Measurements from ENCODE around the gene AGBL4.

AGBL4 gene

DNA sequence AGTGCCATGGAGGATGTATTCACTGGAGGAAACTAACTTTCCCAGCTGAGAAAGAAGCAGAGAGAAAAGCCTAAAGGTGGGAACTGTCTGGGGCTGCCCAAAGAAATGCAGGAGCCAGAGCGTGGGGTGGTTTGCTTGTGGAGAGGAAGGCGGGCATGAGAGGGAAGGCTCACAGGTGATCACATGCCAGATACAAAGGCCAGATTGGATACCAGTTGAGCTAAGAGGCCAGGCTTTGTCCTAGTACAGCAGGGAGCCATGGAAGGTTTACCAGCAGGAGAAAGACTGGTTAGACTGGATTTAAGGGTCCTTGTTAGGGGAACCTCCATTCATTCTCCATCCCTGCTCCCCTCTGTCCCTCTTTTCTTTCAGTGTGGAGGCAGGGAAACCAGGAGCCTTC is 1313.4 kb downstream of the AGBL4 start:
- peak; percentile 5 for DNase-seq

DNA sequence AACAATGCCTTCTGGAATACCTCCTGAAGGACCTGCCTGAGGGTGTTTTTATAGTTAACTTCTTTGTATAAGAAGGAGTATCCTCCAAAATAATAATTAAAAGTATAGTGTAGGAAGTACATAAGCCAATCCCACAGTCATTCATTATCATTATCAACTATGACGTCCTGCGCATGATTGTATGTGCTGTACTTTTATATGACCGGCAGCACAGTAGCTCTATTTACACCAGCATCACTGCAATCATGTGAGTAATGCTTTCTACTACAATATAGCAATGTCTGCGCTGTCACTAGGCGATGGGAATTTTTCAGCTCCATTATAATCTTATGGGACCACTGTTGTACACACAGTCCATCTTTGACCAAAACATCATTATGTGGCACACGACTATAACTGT is 1319.0 kb downstream of the AGBL4 start:
- peak; percentile 59 for DNase-seq

DNA sequence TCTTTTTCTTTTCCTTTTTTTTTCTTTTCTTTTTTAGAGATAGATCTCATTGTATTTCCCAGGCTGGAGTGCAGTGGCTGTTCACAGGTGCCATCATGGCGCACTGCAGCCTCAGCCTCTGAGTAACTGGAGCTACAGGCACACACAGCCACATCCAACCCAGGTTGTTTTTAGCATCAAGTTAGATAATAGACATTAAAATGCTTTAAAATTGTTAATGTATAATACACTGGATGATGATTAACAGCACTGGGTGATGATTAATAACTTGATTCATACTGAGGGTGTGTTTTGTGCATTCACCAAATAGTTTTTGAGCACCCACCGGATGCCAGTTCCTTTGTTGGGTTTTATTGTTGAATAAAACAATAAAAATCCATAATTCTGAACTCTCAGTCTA is 1322.3 kb downstream of the AGBL4 start:
- DNase-seq, result no peak

DNA sequence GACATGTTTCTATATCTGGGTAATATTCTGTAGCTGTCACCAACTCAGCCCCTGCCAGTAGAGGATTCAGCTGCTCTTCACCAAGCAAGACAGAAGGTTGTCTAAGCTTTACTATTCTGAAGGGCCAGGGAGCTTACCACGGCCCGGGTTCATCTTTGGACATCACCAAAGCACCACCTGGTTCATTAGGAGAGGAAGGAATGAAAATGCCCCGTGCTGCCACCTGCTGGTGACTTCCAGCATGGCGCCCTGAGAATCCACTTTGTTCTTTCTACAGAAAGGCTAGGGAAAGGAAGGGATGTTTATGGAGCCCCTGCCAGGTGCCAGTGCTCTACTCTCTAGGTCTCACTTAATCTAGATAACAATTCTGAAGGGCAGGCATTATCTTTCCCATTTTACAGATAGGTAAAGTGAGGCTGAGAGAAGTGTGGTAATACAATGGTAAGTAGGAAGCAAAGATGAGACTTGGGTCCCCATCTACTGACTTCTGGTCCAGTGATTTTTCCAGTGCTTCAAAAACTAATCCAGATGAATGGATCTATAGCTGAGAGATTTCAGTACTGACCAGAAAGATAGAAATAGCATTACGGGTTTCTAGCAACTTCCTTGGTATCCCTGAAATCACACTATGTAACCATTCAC is 1326.6 kb downstream of the AGBL4 start:
- DNase-seq, result peak; percentile 69

DNA sequence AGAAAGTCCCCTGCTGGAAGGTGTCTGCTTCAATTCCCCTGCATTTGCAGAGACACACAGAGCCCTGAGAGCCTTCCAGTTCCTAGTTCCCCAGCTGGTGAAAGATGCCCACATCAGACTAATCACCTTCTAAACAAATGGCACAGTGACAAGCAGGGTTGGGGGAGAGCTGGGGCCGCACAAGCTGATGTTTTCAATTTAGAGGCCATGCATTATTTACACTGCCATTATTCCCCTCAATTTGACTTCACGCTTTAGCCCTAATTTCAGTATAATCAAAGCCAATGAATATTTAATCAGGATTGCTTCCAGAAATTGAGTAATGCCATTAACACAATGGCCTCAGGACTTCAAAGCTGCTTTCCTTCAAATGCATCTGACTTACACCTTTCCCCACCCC is 1328.6 kb downstream of the AGBL4 start:
- DNase-seq, result peak; percentile 95

DNA sequence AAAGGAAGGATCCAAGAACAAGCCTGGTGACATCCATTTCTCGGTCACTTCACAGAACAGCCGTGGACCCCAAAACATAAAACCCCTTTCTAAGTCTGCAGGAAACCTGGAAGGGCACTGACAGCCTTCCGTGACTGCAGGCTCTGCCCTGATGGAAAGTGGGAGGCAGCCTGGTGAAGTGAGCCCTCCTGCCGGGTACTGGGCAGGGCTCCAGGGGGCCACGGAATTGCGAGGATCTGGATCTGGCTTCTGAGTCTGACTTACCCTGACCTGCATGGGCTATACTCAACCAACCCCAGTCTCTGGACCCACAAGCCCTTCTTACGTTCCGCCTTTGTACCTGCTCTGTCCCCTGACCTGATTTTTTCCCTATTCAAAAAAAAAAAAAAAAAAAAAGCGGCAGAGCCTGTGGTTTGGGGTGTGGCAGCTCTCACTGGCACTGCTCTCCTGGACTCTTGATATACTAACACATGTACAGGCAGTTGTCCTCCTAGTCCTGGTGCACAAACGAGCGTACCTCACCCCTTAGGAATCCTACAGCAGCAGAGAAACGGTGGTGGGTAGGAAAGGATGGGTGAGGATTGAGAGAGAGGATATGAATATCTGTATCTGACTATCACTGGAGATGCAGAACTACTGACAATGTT is 1330.0 kb downstream of the AGBL4 start:
- peak; percentile 63 for DNase-seq

DNA sequence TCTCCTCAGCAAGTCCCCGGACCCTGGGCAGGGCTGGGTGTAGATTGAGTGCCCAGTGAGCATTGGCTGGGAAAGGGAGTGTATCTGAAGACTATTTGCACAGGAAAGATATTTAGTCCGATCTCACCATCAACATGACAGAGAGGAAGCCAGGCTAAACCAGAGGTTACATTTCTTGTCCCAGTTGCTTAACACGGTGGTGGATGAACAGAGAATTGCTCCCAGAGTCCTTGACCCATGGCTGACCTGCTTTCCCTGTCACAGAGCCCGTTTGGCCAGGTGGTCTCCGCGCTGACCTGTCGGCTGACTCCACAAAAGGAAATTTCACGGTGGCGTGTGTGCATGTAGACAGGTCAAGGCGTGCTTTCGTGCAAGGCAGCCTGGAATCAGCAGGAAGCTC is 1330.6 kb downstream of the AGBL4 start:
- DNase-seq, result peak; percentile 56

DNA sequence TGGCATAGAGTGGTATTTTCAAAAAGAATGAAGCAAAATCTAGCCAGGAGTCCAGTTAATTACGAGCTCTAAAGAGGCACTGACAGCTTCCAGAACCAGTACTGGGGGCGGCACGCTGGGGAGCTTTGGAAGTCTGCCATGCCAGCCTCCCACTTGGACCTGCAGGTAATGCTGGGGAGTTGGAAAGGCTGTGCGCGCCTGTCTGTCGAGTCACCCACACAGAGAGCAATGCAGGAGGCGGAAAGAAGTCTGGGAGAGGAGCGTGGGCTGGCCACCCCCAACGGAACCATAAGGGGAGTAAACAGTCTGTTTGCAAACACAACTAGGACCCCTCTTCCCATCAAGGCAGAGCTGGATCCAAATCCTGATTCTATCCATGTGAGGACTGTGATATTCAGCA is 1331.5 kb downstream of the AGBL4 start:
- DNase-seq, result no peak

DNA sequence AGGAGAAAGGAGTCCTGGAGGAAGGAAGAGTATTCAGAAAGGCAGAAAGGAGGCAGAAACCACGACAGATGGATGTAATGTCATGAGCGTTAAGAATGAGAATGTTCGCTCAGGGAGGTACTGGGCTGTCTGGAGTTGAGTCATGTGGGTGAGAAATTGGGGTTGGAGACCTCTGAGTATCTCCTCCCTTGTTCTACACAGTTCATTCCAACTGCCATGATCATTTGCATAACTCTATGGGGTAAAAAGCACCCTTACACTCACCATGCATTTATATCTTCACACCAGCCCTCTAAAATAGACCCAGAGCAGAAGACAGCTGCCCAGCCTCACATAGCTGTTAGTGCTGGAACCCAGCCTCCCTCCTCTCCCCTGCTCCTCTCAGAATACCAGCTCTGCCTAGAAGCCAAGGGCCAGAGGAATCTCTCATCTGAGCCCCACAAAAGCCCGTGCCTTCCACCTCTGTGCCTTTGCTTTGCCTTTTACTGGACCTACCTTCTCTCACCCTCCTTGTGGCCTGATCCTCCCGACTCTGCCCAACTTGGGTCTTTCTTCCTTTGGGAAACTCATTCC is 1332.2 kb downstream of the AGBL4 start:
- DNase-seq, result peak; percentile 34

DNA sequence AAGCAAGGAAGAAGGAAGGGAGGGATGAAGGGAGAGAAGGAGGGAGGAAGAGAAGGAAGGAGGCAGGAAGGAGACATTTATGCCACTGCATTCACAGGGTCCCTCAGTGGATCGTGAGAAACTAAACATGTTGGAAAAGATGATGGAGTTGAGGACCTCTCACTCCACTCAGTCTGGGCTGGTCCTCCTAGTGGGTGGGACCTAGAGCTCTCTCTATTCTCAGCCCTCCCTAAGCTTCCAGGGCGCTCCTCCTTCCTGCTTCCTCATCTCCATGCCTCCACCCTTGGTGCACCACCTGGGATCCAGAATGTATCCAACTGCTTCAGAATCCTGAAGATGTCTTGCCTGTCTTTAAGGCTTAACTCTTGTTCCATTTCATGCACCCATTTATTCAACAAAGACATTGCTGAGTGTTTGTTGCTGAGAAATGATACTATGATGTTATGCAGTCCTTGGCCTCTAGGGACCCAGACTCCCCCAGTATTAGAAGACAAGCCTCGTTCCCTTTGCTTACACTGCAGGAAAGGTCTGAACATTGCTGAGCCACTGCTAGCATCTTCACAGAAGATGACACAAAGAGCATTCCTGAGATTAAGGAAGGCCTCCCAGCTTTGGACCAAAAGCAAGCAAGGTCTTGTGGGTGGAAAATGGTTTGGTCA is 1335.5 kb downstream of the AGBL4 start:
- peak; percentile 45 for DNase-seq

DNA sequence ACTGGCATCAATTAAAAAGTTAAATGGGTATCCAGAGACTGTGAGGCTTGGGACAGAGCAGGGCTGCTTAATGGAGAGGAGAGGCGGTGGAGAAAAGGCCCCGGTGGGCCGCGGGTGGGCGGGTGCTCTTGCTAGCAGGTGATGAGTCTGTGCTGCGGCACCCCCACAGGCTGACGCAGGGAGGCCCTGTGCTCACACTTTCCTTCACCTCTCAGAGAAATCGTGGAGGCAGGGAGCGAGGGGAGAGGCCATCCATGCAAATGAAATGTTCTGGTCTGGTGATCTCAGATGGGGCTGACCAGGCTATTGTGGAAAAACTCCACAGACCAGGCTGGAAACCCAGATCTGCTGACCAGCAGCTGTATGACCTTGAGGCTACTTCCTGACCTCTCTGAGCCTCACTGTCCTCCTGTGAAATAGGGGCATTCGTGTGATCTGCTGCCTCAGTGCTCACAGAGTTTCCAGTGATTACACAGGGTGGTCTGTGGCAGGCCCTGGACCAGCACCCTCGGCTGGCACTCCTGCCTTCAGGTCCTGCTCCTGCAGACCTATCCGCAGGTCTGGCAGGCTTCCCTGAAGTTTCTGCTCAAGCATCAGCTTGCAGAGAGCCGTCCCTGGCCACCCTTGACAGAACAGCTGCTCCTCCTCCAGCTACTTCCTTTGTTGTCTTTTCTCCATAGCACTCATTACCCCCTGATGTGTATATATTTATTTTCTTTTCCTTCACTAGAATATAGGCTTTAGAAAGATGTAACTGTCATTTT is 1336.3 kb downstream of the AGBL4 start:
- DNase-seq, result peak; percentile 67

DNA sequence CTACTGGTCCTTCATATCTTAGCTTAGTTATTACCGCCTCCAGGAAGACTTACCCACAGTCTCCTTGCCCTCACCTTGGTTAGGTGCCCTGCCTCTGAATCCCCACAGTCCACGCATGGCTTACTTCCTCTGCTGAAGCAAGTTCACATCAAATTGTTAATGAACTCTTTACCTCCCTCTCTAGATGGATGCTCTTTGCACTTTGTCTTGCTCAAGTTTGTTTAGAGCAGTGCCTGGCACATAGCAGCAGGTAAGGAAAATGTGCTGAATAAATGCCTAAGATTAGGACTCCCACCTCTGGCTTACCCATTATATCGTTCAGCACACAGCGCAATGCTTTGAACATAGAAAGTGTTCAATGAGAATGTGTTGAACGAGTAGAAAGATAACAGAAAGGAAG is 1337.6 kb downstream of the AGBL4 start:
- no peak for DNase-seq

DNA sequence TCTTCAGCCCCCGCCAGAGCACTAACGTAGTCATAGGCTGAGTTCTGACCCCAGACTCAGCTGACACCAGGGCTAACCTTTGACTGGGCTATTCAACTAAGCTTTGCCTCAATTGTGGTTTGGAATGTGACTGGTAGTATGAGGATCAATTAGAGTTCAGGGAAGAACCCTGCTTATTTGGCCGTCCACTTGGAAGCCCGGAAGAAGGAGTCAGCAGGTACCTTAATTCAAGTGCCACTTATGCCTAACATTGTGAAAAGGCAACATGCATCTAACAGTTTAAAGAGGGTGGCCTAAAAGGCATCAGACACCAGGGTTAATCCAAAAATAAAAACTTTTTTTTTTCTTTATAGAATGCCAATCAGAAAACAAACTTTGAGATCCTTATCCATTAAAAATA is 1339.4 kb downstream of the AGBL4 start:
- no peak for DNase-seq

DNA sequence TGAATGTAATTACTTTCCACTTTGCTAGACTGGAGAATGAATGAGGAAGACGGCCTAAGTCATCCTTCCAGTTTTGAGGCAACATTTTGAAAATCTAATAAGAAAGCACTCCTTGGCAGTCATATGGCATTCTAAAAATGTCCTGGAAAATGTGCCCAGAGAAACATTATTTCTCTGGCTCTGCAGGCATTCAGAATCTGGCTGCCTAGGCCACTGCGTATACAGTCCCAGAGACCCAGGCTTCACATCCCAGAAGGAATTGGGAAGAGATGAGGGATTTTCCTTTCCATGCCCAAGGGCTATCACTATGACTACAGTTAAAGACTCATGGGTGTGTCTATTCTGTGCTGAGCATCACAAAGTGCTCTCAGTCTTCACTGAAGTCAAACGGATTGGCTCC is 1339.9 kb downstream of the AGBL4 start:
- peak; percentile 24 for DNase-seq

DNA sequence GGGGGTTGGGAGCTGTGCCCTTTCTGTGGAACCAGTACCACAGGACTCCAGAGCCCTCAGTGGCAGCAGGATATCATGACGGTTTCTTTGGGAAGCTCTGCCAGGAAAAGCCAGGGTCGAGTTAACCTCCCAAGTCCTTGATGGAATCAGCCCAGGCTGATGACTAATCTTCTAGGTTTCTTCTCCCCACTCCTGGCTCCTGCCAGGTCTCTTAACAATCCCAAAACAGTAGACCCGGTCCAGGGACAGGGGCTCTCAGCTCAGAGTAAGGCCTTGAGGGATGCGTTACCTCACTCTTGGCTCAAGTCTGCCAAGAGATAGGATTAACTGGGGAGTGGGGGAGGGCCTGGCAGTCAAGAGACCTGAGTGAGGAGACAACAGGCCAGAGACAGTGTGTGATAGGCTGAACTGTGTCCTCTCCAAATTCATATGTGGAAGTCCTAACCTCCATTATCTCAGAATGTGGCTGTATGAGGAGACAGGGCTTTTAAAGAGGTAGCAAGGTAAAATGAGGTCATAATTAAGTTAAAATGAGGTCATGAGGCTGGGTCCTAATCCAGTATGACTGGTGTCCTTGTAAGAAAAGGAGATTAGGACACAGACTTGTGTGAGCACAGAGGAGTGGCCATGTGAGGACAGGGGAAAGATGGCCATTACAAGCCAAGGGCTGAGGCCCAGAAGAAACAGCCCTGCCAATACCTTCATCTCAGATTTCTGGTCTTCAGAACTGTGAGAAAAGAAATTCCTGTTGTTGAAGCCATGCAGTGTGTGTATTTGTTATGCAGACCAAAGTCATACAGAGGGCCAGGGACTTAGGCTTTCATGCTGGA is 1342.1 kb downstream of the AGBL4 start:
- no peak for DNase-seq

DNA sequence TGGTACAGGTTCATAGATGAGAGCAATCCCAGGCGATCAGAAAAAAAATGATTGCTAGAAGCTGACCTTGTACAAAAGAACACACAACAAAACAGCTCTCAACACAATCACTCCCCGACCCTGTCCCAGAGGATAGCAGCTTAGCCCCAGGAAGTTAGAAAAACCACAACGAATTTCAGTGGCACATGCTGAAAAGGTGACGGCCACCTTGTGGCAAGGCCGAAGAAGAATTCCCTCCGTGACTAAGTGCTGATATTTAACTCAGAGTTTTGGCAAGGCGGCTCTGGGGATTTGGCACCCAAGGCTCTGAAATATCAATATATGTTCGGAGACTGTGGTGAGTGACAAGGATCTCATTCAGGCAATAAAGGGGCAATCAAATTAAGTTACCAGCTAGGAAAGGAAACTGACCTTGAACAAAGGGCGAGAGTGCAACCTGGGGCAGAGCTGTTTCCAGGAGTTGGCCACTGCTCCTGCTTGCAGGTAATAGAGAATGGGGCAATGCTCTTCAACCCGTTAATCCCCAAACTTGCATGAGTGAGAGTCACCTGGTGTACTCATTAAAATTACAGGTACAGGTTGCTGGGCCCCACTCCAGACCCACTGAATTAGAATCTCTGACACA is 1343.2 kb downstream of the AGBL4 start:
- peak; percentile 23 for DNase-seq

DNA sequence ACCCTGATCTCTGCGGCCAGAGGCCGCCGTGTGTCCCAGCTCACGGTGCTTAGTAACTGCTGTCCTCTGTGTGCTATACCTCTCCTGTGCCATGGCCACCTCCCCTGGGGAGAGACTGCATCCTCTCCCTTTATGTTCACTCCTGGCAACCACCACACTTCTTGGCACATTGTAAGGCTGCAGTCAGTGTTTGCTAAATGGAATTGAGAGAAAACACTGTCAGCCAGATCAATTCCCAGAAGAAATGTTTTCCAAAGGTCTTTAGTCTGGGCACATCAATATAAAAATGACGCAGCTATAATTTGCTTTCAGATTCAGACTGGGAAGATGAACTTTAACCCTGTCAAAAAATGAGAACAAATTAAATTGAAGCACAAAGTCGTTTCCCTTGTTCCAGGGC is 1343.9 kb downstream of the AGBL4 start:
- peak; percentile 71 for DNase-seq

DNA sequence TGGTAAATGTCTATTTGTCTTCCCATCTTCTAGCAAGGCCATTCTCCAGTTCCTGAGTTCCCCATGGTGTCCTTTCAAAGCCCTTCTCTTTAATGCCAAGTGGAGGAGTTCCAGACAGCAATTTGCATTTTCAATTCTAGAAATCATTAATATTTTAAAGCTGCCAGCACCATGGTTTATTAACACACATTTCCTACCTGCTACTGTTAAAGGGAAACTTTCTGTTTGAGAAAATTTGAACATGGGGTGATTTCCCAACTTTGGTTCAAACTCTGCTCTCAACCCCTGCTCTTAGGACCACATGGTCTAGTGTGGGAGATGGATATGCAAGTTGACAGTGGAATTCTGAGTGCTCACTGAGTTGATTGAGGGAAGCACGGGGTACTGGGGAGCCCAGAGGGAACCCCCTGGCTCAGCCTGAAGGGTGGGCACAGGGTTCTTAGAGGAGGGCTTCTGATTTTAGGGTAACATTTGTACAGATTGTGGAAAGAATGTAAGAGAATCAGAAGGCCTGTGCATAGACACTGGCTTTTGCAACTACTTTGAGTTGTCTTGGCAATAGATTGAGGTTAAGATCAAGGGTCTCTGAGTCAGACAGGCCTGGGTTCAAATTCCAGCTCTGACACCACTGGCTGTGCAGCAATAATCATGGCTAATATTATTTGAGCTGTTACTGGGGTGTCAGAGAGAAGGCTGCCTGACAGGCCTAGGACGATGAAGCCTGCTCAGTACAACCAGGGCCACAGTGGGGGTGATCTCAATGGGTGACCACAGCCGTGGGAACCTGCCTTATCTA is 1344.8 kb downstream of the AGBL4 start:
- no peak for DNase-seq

DNA sequence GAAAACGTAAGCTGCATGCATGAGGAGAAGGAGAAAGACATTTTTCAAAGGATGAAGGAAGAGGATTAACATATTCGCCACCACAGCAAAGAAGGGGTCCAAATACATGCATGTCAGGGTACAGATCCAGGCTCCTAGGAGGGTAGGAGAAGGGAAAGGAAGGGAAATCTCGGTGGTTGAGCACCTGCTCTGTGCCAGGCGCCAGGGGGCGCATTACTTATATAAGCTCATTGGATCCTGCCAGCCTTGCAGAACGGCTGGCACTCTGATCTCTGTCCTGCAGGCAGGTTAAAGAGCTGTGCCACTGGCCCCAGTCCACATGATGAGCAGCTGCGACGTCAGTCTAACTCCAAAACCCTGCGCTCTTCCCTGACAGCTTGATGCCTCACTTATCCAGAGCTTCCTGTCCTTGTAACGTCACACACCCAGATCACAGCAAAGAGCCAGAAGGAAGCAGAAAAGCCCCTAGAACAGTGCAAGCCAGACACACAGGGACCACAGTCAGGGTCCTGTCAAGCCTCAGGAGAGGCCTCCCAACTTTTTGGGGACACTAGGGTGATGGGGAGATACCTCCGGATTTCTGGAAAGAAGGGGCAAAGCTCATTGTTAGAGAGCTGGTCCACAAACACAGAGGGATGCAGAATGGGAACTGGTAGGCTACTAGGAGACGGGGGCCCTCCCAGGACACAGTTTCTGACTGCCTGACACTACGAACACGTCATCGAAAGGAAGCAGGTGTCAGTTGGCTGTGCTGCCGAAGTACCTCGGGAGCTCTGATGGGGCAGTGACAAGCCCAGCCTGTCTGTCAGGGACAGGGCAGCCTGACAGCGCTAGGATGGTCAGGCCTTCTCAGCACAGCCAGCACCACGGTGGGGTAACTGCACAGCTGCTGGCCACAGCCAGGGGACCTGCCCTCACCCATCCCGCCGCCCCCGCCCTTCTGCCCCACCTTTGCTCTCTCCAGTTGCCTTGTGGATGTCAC is 1346.2 kb downstream of the AGBL4 start:
- DNase-seq, result peak; percentile 87

DNA sequence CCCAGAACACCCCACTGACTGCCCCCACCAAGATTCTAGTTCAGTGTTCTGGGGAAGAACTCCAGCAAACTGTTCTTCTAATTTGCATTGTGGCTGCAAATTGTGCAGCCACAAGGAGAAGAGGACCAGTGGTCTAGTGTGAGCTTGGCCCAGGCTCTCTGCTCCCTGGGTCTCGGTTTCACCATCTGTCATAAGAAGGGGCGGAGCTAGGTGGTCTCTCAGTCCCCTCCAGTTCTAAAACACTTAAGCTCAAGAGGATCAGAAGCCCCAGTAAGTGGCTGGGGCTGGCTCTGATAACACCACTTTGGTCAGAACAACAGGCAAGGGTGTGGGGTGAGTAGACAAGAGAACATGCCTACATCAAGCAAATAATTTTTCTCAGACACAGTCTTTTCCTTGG is 1346.9 kb downstream of the AGBL4 start:
- DNase-seq, result no peak

Measured in NCI-H69 (cell line).